Heart left ventricle (tissue), 13 donors: ENCODE results near the gene GSDMA.

Experiments
- POLR2A ChIP-seq, 2 donors: fragments of 450-650 bp; IDR thresholded peaks; one replicate each; pipeline ENCODE4 v1.6.1; 2017; ENCODE audit warnings: antibody characterized with exemption in 2 of 2, mild to moderate bottlenecking in 2 of 2, moderate library complexity in 2 of 2
- TF ChIP-seq, protein P1 (sequence below), 12 donors: fragments of 200-600 bp; sonication (generic) in 4 of 12; IDR thresholded peaks; one replicate each; pipeline versions ENCODE4 v1.5.0 to v1.8.0; 2018 to 2022; ENCODE audit warnings: antibody characterized with exemption in 12 of 12, mild to moderate bottlenecking in 5 of 12
- donor health status: ischemic (EF 13 %, LVEDD 7.1; RV severe dilation, severe dysfunction).
- donor health status: DM: no; HTN: yes; CAD: no.
- donor health status: DM: no; HTN: no; CAD: no.
- donor health status: ischemic (EF 25% LVEDD 6.9; RV normal size, moderate dysfunction).
- donor health status: ischemic (EF 25% LVEDD 5.7; RV mildly dilated, moderate dysfunction).
- donor health status: ischemic (EF 35%, LVEDD 5.7; RV mildly dilated, moderate dysfunction).
- donor health status: nonischemic (EF 11% LVEDD 7.7; RV severe dilation, severe dysfunction).
- donor health status: DM: yes; HTN: yes; CAD: no.
- donor health status: PGD.
- donor health status: ischemic (EF 29% LVEDD 5.4; RV normal size, mild dysfunction).
- donor health status: nonischemic (EF 23%, LVEDD 6.1; RV moderate dilation, normal function).

- TF ChIP-seq, protein P1, sequence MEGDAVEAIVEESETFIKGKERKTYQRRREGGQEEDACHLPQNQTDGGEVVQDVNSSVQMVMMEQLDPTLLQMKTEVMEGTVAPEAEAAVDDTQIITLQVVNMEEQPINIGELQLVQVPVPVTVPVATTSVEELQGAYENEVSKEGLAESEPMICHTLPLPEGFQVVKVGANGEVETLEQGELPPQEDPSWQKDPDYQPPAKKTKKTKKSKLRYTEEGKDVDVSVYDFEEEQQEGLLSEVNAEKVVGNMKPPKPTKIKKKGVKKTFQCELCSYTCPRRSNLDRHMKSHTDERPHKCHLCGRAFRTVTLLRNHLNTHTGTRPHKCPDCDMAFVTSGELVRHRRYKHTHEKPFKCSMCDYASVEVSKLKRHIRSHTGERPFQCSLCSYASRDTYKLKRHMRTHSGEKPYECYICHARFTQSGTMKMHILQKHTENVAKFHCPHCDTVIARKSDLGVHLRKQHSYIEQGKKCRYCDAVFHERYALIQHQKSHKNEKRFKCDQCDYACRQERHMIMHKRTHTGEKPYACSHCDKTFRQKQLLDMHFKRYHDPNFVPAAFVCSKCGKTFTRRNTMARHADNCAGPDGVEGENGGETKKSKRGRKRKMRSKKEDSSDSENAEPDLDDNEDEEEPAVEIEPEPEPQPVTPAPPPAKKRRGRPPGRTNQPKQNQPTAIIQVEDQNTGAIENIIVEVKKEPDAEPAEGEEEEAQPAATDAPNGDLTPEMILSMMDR (IDR thresholded peaks at IDR 0.05): no peak
- TF ChIP-seq POLR2A (IDR thresholded peaks at IDR 0.05): no peak
Observed at GRCh38 chr17:39951924-39952679, 10.7 kb upstream of the GSDMA start.
